ENCODE data around the gene PKD1.

Gene PKD1

GRCh38 chr16:2170587-2171435 lies 35.1 kb upstream of the PKD1 start:
- no peaks in the 10 kb centered on the region for H3K9me3 ChIP-seq (ENCODE audit: control insufficient read depth, low read length)
- no peak overlapping the region for H3K27ac ChIP-seq (ENCODE audit: insufficient read depth, low read depth, low read length, poor library complexity, severe bottlenecking)
- H3K4me3 ChIP-seq (ENCODE audit: insufficient read depth, low read depth, low read length): no peak overlapping the region
- WGBS, 2 experiments: 96% methylated on average over 47 of the region's 47 CpGs
- H3K36me3 ChIP-seq (ENCODE audit: control insufficient read depth, insufficient read depth, low read length): peaks cover 21% of the 10 kb centered on the region
- H3K27me3 ChIP-seq (ENCODE audit: control insufficient read depth, insufficient read depth, low read length, poor library complexity, severe bottlenecking): no peaks in the 10 kb centered on the region
- no peaks in the 10 kb centered on the region for H3K4me1 ChIP-seq (ENCODE audit: control insufficient read depth, insufficient read depth, low read length)

GRCh38 chr16:2170080-2170479 lies 34.4 kb upstream of the PKD1 start:
- Histone ChIP-seq H3K36me3 (ENCODE audit: control insufficient read depth, insufficient read depth, low read length) (peaks cover 18% of the 10 kb centered on the region), H3K4me3 (ENCODE audit: insufficient read depth, low read depth, low read length) (no peak overlapping the region), H3K27ac (ENCODE audit: insufficient read depth, low read depth, low read length, poor library complexity, severe bottlenecking) (no peak overlapping the region), H3K27me3 (ENCODE audit: control insufficient read depth, insufficient read depth, low read length, poor library complexity, severe bottlenecking) (no peaks in the 10 kb centered on the region), H3K4me1 (ENCODE audit: control insufficient read depth, insufficient read depth, low read length) (no peaks in the 10 kb centered on the region), H3K9me3 (ENCODE audit: control insufficient read depth, low read length) (no peaks in the 10 kb centered on the region)
- WGBS, 2 experiments: 95 to 97% methylated on average over 18 of the region's 18 CpGs

GRCh38 chr16:2167068-2167638 lies 31.5 kb upstream of the PKD1 start:
- H3K4me1 ChIP-seq (ENCODE audit: control insufficient read depth, insufficient read depth, low read length): no peaks in the 10 kb centered on the region
- H3K27ac ChIP-seq (ENCODE audit: insufficient read depth, low read depth, low read length, poor library complexity, severe bottlenecking): no peak overlapping the region
- H3K36me3 ChIP-seq (ENCODE audit: control insufficient read depth, insufficient read depth, low read length): peaks cover 9% of the 10 kb centered on the region
- no peaks in the 10 kb centered on the region for H3K27me3 ChIP-seq (ENCODE audit: control insufficient read depth, insufficient read depth, low read length, poor library complexity, severe bottlenecking)
- no peak overlapping the region for H3K4me3 ChIP-seq (ENCODE audit: insufficient read depth, low read depth, low read length)
- H3K9me3 ChIP-seq (ENCODE audit: control insufficient read depth, low read length): no peaks in the 10 kb centered on the region
- 94 to 95% methylated on average over 18 of the region's 18 CpGs for WGBS, 2 experiments

- H3K4me1 ChIP-seq (ENCODE audit: control insufficient read depth, insufficient read depth, low read length): no peaks in the 10 kb centered on the region
- no peaks in the 10 kb centered on the region for H3K9me3 ChIP-seq (ENCODE audit: control insufficient read depth, low read length)
- WGBS, 2 experiments: 95 to 96% methylated on average over 17 of the region's 17 CpGs
- no peak overlapping the region for H3K4me3 ChIP-seq (ENCODE audit: insufficient read depth, low read depth, low read length)
- no peak overlapping the region for H3K27ac ChIP-seq (ENCODE audit: insufficient read depth, low read depth, low read length, poor library complexity, severe bottlenecking)
- H3K27me3 ChIP-seq (ENCODE audit: control insufficient read depth, insufficient read depth, low read length, poor library complexity, severe bottlenecking): no peaks in the 10 kb centered on the region
- H3K36me3 ChIP-seq (ENCODE audit: control insufficient read depth, insufficient read depth, low read length): peaks cover 9% of the 10 kb centered on the region
These were observed 30.8 kb upstream of the PKD1 start for GRCh38 chr16:2166263-2167067.

- 95 to 97% methylated on average over 12 of the region's 12 CpGs for WGBS, 2 experiments
- peaks cover 4% of the 10 kb centered on the region for H3K4me1 ChIP-seq (ENCODE audit: control insufficient read depth, insufficient read depth, low read length)
- H3K36me3 ChIP-seq (ENCODE audit: control insufficient read depth, insufficient read depth, low read length): peaks cover 9% of the 10 kb centered on the region
- no peak overlapping the region for H3K27ac ChIP-seq (ENCODE audit: insufficient read depth, low read depth, low read length, poor library complexity, severe bottlenecking)
- H3K4me3 ChIP-seq (ENCODE audit: insufficient read depth, low read depth, low read length): no peak overlapping the region
- H3K9me3 ChIP-seq (ENCODE audit: control insufficient read depth, low read length): no peaks in the 10 kb centered on the region
- H3K27me3 ChIP-seq (ENCODE audit: control insufficient read depth, insufficient read depth, low read length, poor library complexity, severe bottlenecking): no peaks in the 10 kb centered on the region
These were observed 30.2 kb upstream of the PKD1 start for GRCh38 chr16:2165861-2166260.

- WGBS, 2 experiments: 96% methylated on average over 26 of the region's 26 CpGs
- H3K36me3 ChIP-seq (ENCODE audit: control insufficient read depth, insufficient read depth, low read length): peaks cover 7% of the 10 kb centered on the region
- no peak overlapping the region for H3K27ac ChIP-seq (ENCODE audit: insufficient read depth, low read depth, low read length, poor library complexity, severe bottlenecking)
- no peak overlapping the region for H3K4me3 ChIP-seq (ENCODE audit: insufficient read depth, low read depth, low read length)
- no peaks in the 10 kb centered on the region for H3K9me3 ChIP-seq (ENCODE audit: control insufficient read depth, low read length)
- H3K27me3 ChIP-seq (ENCODE audit: control insufficient read depth, insufficient read depth, low read length, poor library complexity, severe bottlenecking): no peaks in the 10 kb centered on the region
- peaks cover 27% of the 10 kb centered on the region for H3K4me1 ChIP-seq (ENCODE audit: control insufficient read depth, insufficient read depth, low read length)
These were observed 27.6 kb upstream of the PKD1 start for GRCh38 chr16:2163211-2163881.

- Histone ChIP-seq H3K36me3 (ENCODE audit: control insufficient read depth, insufficient read depth, low read length) (peaks cover 7% of the 10 kb centered on the region), H3K27me3 (ENCODE audit: control insufficient read depth, insufficient read depth, low read length, poor library complexity, severe bottlenecking) (no peaks in the 10 kb centered on the region), H3K9me3 (ENCODE audit: control insufficient read depth, low read length) (no peaks in the 10 kb centered on the region), H3K27ac (ENCODE audit: insufficient read depth, low read depth, low read length, poor library complexity, severe bottlenecking) (no peak overlapping the region), H3K4me3 (ENCODE audit: insufficient read depth, low read depth, low read length) (no peak overlapping the region), H3K4me1 (ENCODE audit: control insufficient read depth, insufficient read depth, low read length) (peaks cover 31% of the 10 kb centered on the region)
- WGBS, 2 experiments: 91 to 93% methylated on average over 13 of the region's 13 CpGs
These were observed 27.0 kb upstream of the PKD1 start for GRCh38 chr16:2162676-2163118.

GRCh38 chr16:2161911-2162310 lies 26.2 kb upstream of the PKD1 start:
- 96% methylated on average over 10 of the region's 10 CpGs for WGBS, 2 experiments
- H3K9me3 ChIP-seq (ENCODE audit: control insufficient read depth, low read length): no peaks in the 10 kb centered on the region
- H3K27ac ChIP-seq (ENCODE audit: insufficient read depth, low read depth, low read length, poor library complexity, severe bottlenecking): no peak overlapping the region
- peaks cover 35% of the 10 kb centered on the region for H3K4me1 ChIP-seq (ENCODE audit: control insufficient read depth, insufficient read depth, low read length)
- no peak overlapping the region for H3K4me3 ChIP-seq (ENCODE audit: insufficient read depth, low read depth, low read length)
- no peaks in the 10 kb centered on the region for H3K27me3 ChIP-seq (ENCODE audit: control insufficient read depth, insufficient read depth, low read length, poor library complexity, severe bottlenecking)
- peaks cover 7% of the 10 kb centered on the region for H3K36me3 ChIP-seq (ENCODE audit: control insufficient read depth, insufficient read depth, low read length)

GRCh38 chr16:2160915-2161551 lies 25.3 kb upstream of the PKD1 start:
- H3K27me3 ChIP-seq (ENCODE audit: control insufficient read depth, insufficient read depth, low read length, poor library complexity, severe bottlenecking): no peaks in the 10 kb centered on the region
- H3K4me3 ChIP-seq (ENCODE audit: insufficient read depth, low read depth, low read length): no peak overlapping the region
- H3K36me3 ChIP-seq (ENCODE audit: control insufficient read depth, insufficient read depth, low read length): peaks cover 6% of the 10 kb centered on the region
- peak overlapping the region; percentile 8 for H3K27ac ChIP-seq (ENCODE audit: insufficient read depth, low read depth, low read length, poor library complexity, severe bottlenecking)
- 69 to 73% methylated on average over 19 to 20 of the region's 20 CpGs for WGBS, 2 experiments
- H3K4me1 ChIP-seq (ENCODE audit: control insufficient read depth, insufficient read depth, low read length): peaks cover 39% of the 10 kb centered on the region
- no peaks in the 10 kb centered on the region for H3K9me3 ChIP-seq (ENCODE audit: control insufficient read depth, low read length)

All from ectodermal cell (in vitro differentiated cells).